ENCODE results near the gene S100A2.

GRCh38 chr1:153557877-153558276 is 7.8 kb downstream of the S100A2 start:
- TF ChIP-seq CTCF (conservative IDR thresholded peaks at IDR 0.05; ENCODE audit: low read depth, low read length) (no peak), EZH2 (IDR thresholded peaks at IDR 0.05; ENCODE audit: borderline replicate concordance, low read depth, low read length, poor library complexity, severe bottlenecking) (no peak)

All from A673 (cell line).